Body of pancreas (tissue), 4 donors: ENCODE measurements around the gene SH3GLB2.

Source experiments
- POLR2A ChIP-seq, 3 donors: fragments of 450-650 bp; IDR thresholded peaks; one replicate each; pipeline ENCODE4 v1.6.1; 2016; ENCODE audit warnings: antibody characterized with exemption in 3 of 3, mild to moderate bottlenecking in 2 of 3
- TF ChIP-seq, protein P1 (sequence below), 7 experiments: fragments of 450-650 bp in 4 of 7; fragments of 200-600 bp in 3 of 7; sonication (generic) in 3 of 7; IDR thresholded peaks; one replicate each; pipeline ENCODE4 v1.5.1; 2016 to 2019; ENCODE audit warnings: antibody characterized with exemption in 7 of 7

DNA sequence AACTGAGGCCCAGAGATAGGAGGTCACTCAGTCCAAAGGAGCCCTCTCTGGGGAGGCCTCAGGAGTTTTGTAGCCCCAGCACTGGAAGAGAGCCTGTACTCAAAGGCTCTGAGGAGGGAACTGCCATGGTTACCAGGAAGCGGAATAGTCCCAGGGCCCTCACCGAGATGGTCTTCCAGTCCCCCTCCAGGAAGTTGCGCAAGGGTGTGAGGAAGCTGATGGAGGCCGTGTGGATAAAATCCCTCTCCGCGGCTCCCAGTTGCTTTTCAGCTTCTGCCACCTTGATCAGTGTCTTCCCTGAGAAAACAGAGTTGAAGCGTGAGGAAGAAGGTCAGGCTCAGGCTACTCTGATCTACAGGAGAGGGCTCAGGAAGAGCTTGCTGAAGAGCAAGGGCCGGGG lies 13.5 kb downstream of the SH3GLB2 start:
- TF ChIP-seq, protein P1, sequence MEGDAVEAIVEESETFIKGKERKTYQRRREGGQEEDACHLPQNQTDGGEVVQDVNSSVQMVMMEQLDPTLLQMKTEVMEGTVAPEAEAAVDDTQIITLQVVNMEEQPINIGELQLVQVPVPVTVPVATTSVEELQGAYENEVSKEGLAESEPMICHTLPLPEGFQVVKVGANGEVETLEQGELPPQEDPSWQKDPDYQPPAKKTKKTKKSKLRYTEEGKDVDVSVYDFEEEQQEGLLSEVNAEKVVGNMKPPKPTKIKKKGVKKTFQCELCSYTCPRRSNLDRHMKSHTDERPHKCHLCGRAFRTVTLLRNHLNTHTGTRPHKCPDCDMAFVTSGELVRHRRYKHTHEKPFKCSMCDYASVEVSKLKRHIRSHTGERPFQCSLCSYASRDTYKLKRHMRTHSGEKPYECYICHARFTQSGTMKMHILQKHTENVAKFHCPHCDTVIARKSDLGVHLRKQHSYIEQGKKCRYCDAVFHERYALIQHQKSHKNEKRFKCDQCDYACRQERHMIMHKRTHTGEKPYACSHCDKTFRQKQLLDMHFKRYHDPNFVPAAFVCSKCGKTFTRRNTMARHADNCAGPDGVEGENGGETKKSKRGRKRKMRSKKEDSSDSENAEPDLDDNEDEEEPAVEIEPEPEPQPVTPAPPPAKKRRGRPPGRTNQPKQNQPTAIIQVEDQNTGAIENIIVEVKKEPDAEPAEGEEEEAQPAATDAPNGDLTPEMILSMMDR (IDR thresholded peaks at IDR 0.05), result no peak
- no peak for TF ChIP-seq POLR2A (IDR thresholded peaks at IDR 0.05)
